Heart left ventricle (tissue), 16 donors: ENCODE data around the gene LINC01488. TPM values are rescaled to one million over a fixed set of nuclear protein-coding genes. Genes with fewer than 3 reads are reported as not detected.

ENCODE experiments used
- ATAC-seq, 4 donors: fragments of 200-7000 bp; cut with Tn5 transposase; one replicate each; pipeline ENCODE4 v1.9.1; 2020 to 2022; ENCODE audit warnings: moderate library complexity in 4 of 4, mild to moderate bottlenecking in 3 of 4, moderate number of reproducible peaks in 1 of 4
- DNase-seq, 5 donors: peaks; one replicate each; pipeline ENCODE4 v3.0.0-alpha.2; 2020
- H3K27ac ChIP-seq, 12 donors: fragments of 200-600 bp; sonication (generic) in 4 of 12; one replicate each; pipeline versions ENCODE4 v1.5.0 to v1.8.0; 2016 to 2022; ENCODE audit warnings: mild to moderate bottlenecking in 2 of 12
- H3K27me3 ChIP-seq, 9 donors: fragments of 200-600 bp; sonication (generic) in 2 of 9; one replicate each; pipeline versions ENCODE4 v1.5.1 to v1.8.0; 2016 to 2022; ENCODE audit warnings: mild to moderate bottlenecking in 3 of 9
- H3K36me3 ChIP-seq, 9 donors: fragments of 200-600 bp; sonication (generic) in 2 of 9; one replicate each; pipeline versions ENCODE4 v1.5.0 to v1.8.0; 2018 to 2022; ENCODE audit warnings: mild to moderate bottlenecking in 2 of 9
- H3K4me1 ChIP-seq, 12 donors: fragments of 200-600 bp; sonication (generic) in 4 of 12; one replicate each; pipeline versions ENCODE4 v1.5.0 to v1.8.0; 2016 to 2022; ENCODE audit warnings: mild to moderate bottlenecking in 3 of 12
- H3K4me3 ChIP-seq, 12 donors: fragments of 200-600 bp; sonication (generic) in 4 of 12; one replicate each; pipeline versions ENCODE4 v1.5.0 to v1.8.0; 2017 to 2022; ENCODE audit warnings: mild to moderate bottlenecking in 9 of 12, moderate library complexity in 4 of 12
- H3K9me3 ChIP-seq, 12 donors: fragments of 200-600 bp; sonication (generic) in 4 of 12; one replicate each; pipeline versions ENCODE4 v1.5.0 to v1.8.0; 2016 to 2022; ENCODE audit warnings: mild to moderate bottlenecking in 1 of 12
- POLR2A ChIP-seq, 2 donors: fragments of 450-650 bp; IDR thresholded peaks; one replicate each; pipeline ENCODE4 v1.6.1; 2017; ENCODE audit warnings: antibody characterized with exemption in 2 of 2, mild to moderate bottlenecking in 2 of 2, moderate library complexity in 2 of 2
- WGBS, 4 donors: extraction: QIAGEN DNeasy Blood & Tissue Kit in 2 of 4; methylation state at CpG; one replicate each; pipeline versions ENCODE4 v1.1.5 to v1.1.7; 2013 to 2018; 5-methylcytosine and 5-hydroxymethylcytosine counted together
- intact Hi-C, 10 donors: fragments of 100-400 bp; cut with DNase I; formaldehyde crosslinking; loops; one replicate each; pipeline versions ENCODE4 v1.11.1 to v1.14.2; 2022
- polyA plus RNA-seq, 2 donors: library from polyadenylated mRNA; stranded (reverse); fragments of 200-250 nt; gene quantifications; one replicate each; pipeline ENCODE4 v1.2.3, GENCODE V29; 2013
- total RNA-seq, 9 donors: library from RNA; depleted of rRNA in 2 of 9; stranded (reverse); fragments of >200 nt in 2 of 9; fragmentation: NEBNext Ultra II Directional in 3 of 9; extraction: Animal tissue kit (Norgen Biotek cat#: 25700) in 3 of 9; gene quantifications; one replicate each; pipeline versions ENCODE4 v1.1.0 to v1.2.4, GENCODE V29; 2016 to 2023
- TF ChIP-seq, protein P1 (sequence below), 12 donors: fragments of 200-600 bp; sonication (generic) in 4 of 12; IDR thresholded peaks; one replicate each; pipeline versions ENCODE4 v1.5.0 to v1.8.0; 2018 to 2022; ENCODE audit warnings: antibody characterized with exemption in 12 of 12, mild to moderate bottlenecking in 5 of 12
- donor health status: ischemic (EF 13 %, LVEDD 7.1; RV severe dilation, severe dysfunction).
- donor health status: healthy with polysubstance abuse.
- donor health status: DM: no; HTN: yes; CAD: no.
- donor health status: DM: no; HTN: no; CAD: no.
- donor health status: ischemic (EF 25% LVEDD 6.9; RV normal size, moderate dysfunction).
- donor health status: ischemic (EF 25% LVEDD 5.7; RV mildly dilated, moderate dysfunction).
- donor health status: healthy.
- donor health status: DM: yes; HTN: yes; CAD: no.
- donor health status: ischemic (EF 35%, LVEDD 5.7; RV mildly dilated, moderate dysfunction).
- donor health status: nonischemic (EF 11% LVEDD 7.7; RV severe dilation, severe dysfunction).
- donor health status: DM: yes; HTN: yes; CAD: no.
- donor health status: PGD.
- donor health status: ischemic (EF 29% LVEDD 5.4; RV normal size, mild dysfunction).
- donor health status: nonischemic (EF 23%, LVEDD 6.1; RV moderate dilation, normal function).

LINC01488 gene
- total and polyA plus RNA-seq, 11 donors, result 0.04 to 0.42 (median 0.14) TPM; not detected in 5

DNA sequence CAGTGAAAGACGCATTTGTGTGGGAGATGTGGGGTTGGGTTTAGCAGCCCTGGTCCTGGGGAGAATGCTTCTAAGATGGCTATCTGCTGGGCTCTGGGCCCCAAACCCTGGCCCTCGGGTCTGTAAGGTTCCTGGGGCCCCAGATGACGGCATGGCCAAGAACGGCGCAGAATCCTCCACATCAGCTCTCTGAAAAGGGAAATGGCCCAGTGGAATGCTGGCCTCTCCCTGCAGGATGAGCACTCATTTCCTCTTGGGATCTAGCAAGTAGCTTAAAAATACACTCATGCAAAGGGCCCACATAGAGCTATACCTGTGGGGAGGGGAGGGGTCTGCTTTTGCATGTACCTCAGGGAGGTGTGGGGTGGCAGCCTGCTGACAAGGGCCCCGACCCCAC is 37.5 kb upstream of the LINC01488 start:
- TF ChIP-seq, protein P1, sequence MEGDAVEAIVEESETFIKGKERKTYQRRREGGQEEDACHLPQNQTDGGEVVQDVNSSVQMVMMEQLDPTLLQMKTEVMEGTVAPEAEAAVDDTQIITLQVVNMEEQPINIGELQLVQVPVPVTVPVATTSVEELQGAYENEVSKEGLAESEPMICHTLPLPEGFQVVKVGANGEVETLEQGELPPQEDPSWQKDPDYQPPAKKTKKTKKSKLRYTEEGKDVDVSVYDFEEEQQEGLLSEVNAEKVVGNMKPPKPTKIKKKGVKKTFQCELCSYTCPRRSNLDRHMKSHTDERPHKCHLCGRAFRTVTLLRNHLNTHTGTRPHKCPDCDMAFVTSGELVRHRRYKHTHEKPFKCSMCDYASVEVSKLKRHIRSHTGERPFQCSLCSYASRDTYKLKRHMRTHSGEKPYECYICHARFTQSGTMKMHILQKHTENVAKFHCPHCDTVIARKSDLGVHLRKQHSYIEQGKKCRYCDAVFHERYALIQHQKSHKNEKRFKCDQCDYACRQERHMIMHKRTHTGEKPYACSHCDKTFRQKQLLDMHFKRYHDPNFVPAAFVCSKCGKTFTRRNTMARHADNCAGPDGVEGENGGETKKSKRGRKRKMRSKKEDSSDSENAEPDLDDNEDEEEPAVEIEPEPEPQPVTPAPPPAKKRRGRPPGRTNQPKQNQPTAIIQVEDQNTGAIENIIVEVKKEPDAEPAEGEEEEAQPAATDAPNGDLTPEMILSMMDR (IDR thresholded peaks at IDR 0.05), result no peak
- TF ChIP-seq POLR2A (IDR thresholded peaks at IDR 0.05), result no peak
- 41 to 78% (median 46%) methylated on average over 3 to 6 of the region's 6 CpGs for WGBS, 4 donors
- peak in 3 of 4 donors; percentile 1 to 29 (median 23) for ATAC-seq
- intact Hi-C loops, result loop anchor here in 9 of 10 donors (2.0 to 10.0 kb wide), 11 partner anchors 101 to 342 kb away; partner anchors contain the start of genes CCND1 (in 3 of the 9) and MYEOV (in 2 of the 9)
- Histone ChIP-seq H3K27me3 (no peaks in the 10 kb centered on the region), H3K36me3 (no peaks in the 10 kb centered on the region), H3K4me3 (peak overlapping the region in 10 of 12 donors; percentile 29 to 64 (median 50)), H3K4me1 (peaks cover 3 to 53% (median 38%) of the 10 kb centered on the region in 12 donors), H3K9me3 (no peaks in the 10 kb centered on the region), H3K27ac (peak overlapping the region; percentile 67 to 95 (median 90))
- DNase-seq, result peak in 4 of 5 donors; percentile 45 to 54 (median 47)

DNA sequence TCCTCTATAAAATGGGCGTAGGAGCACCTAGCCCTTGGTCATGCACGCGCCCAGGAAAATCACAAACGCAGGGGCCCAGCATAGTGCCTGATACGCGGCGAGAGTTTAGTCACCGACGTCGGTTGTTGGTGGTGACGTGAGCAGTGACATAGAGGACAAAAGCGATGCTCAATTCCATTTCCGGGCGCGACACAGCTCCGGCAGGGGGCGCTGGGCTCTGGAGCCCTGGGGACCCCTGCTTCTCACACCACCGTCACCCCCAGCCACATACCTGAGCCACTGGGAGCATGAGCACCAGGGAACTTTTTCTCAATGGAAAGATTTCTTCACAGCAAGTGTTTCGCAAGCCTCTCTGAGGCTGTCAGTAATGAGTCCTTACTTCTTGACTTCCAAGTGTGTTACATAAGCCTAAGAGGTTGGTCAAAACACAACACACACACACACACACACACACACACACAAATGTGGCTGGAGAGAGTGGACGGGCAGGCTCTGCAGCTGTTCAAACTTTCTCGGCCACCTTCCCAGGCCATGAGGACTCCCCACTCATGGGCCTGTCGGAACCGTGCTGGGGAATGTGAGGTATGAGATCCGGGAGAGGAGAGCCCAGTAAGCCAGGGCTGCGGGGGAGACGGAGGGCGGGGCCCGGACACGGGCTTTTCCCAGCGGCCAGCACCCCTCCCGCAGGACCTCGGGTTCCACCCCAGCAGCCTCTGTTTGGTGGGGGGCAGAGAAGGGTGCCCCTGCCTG is 36.9 kb upstream of the LINC01488 start:
- intact Hi-C loops, result loop anchor here (2.0 to 10.0 kb wide), 11 partner anchors 98 to 342 kb away; partner anchors contain the start of genes CCND1 (in 3 of the 10) and MYEOV (in 2 of the 10)
- DNase-seq (peak; percentile 65 to 79 (median 68)), ATAC-seq (peak; percentile 21 to 57 (median 34))
- no peaks in the 10 kb centered on the region for H3K27me3 ChIP-seq
- no peaks in the 10 kb centered on the region for H3K36me3 ChIP-seq
- H3K27ac ChIP-seq, result peak overlapping the region; percentile 67 to 95 (median 90)
- no peaks in the 10 kb centered on the region for H3K9me3 ChIP-seq
- H3K4me3 ChIP-seq, result peak overlapping the region in 10 of 12 donors; percentile 8 to 64 (median 47)
- TF ChIP-seq, protein P1 (IDR thresholded peaks at IDR 0.05), result peak in 11 of 12 donors; percentile 33 to 68 (median 48)
- peak in 1 of 2 donors; percentile 5 for TF ChIP-seq POLR2A (IDR thresholded peaks at IDR 0.05)
- H3K4me1 ChIP-seq, result peaks cover 3 to 59% (median 44%) of the 10 kb centered on the region in 12 donors
- WGBS, 4 donors, result 30 to 55% (median 35%) methylated on average over 14 to 32 of the region's 32 CpGs

DNA sequence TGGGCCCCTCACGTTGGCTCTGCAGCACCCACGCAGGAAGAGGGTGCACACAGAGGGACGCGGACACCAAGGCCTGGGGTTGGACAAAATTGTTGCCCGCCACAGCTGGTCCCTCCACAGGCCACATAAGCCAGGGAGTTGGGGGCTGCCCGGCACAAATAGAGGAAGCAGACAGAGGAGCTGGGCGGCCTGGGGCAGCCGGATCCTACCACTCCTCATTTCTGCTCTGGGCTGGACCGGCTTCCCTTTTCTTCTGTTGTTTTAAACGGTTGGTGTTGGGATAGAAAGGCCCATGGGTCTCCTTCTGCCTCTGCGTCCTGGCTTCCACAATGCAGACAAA is 36.4 kb upstream of the LINC01488 start:
- Histone ChIP-seq H3K4me1 (peaks cover 3 to 65% (median 50%) of the 10 kb centered on the region in 12 donors), H3K27me3 (no peaks in the 10 kb centered on the region), H3K9me3 (no peaks in the 10 kb centered on the region), H3K4me3 (peak overlapping the region in 9 of 12 donors; percentile 7 to 55 (median 29)), H3K27ac (peak overlapping the region; percentile 63 to 95 (median 86)), H3K36me3 (no peaks in the 10 kb centered on the region)
- intact Hi-C loops, result loop anchor here in 8 of 10 donors (2.0 to 10.0 kb wide), 8 partner anchors 97 to 310 kb away; partner anchors contain the start of genes MYEOV (in 2 of the 8) and CCND1 (in 1 of the 8)
- TF ChIP-seq, protein P1 (IDR thresholded peaks at IDR 0.05), result no peak
- no peak for TF ChIP-seq POLR2A (IDR thresholded peaks at IDR 0.05)
- 57 to 74% (median 67%) methylated on average over 4 to 11 of the region's 11 CpGs for WGBS, 4 donors
- DNase-seq (peak in 3 of 5 donors; percentile 29 to 64 (median 50)), ATAC-seq (no peak)

DNA sequence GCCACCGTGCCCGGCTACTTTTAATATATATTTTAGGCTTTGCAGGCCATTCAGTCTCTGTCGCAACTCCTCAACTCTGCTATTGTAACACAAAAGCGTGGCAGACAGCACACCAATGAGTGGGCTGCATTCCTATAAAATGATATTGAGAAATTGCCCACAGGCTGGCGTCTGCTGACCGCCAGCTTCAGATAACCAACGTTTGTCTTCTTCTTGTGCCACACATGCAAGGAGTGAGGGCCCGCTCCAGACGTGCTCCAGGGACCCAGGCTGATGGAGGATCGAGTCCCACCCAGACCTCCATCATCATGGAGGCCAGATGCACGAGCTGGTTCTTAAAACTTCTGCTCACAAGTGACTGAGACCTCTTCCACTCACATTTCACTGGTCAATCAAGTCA is 35.4 kb upstream of the LINC01488 start:
- Histone ChIP-seq H3K36me3 (no peaks in the 10 kb centered on the region), H3K9me3 (no peaks in the 10 kb centered on the region), H3K27me3 (no peaks in the 10 kb centered on the region), H3K27ac (no peak overlapping the region), H3K4me1 (peaks cover 3 to 70% (median 53%) of the 10 kb centered on the region in 12 donors), H3K4me3 (no peak overlapping the region)
- peak in 2 of 5 donors; percentile 15 to 46 for DNase-seq
- TF ChIP-seq, protein P1 (IDR thresholded peaks at IDR 0.05), result no peak
- TF ChIP-seq POLR2A (IDR thresholded peaks at IDR 0.05), result no peak
- ATAC-seq, result no peak
- intact Hi-C loops, result loop anchor here in 8 of 10 donors (5.0 to 10.0 kb wide), 7 partner anchors 96 to 311 kb away; partner anchors contain the start of genes MYEOV (in 2 of the 8) and CCND1 (in 1 of the 8)
- WGBS, 4 donors, result 86 to 93% (median 89%) methylated on average over 11 of the region's 11 CpGs
